ENCODE data around the gene MYBBP1A. TPM values are rescaled to one million over a fixed set of nuclear protein-coding genes. Genes with fewer than 3 reads are reported as not detected.
"Not testable (repeated sequence)": the region's sequence is repeated elsewhere in the genome, so short reads cannot be mapped to it uniquely, and the experiment has no call there.

The MYBBP1A gene
- total RNA-seq, 1 donor: 49.2 TPM

GRCh38 chr17:4582691-4583090, 27.5 kb upstream of the MYBBP1A start:
- no peak overlapping the region for H3K27ac ChIP-seq (ENCODE audit: low read depth, low read length)
- H3K4me3 ChIP-seq (ENCODE audit: insufficient read depth, low read length): no peak overlapping the region
- no peak overlapping the region for H3K4me2 ChIP-seq (ENCODE audit: insufficient read depth, low read length)
- TF ChIP-seq CTCF (IDR thresholded peaks at IDR 0.05; ENCODE audit: extremely low read depth, low read depth, low read length): no peak
- no peaks in the 10 kb centered on the region for H3K9me3 ChIP-seq (ENCODE audit: low read depth, low read length)
- no peak overlapping the region for H2AFZ ChIP-seq (ENCODE audit: low read length)
- H3K79me2 ChIP-seq (ENCODE audit: insufficient read depth, low read length): no peaks in the 10 kb centered on the region
- no peaks in the 10 kb centered on the region for H3K4me1 ChIP-seq (ENCODE audit: insufficient read depth, low read length)
- H4K20me1 ChIP-seq (ENCODE audit: insufficient read depth, low read length): no peaks in the 10 kb centered on the region
- DNase-seq (ENCODE audit: insufficient read length, low spot score, missing footprints): peak; percentile 65
- H3K27me3 ChIP-seq (ENCODE audit: insufficient read depth, low read length): peaks cover 43% of the 10 kb centered on the region
- no peaks in the 10 kb centered on the region for H3K36me3 ChIP-seq (ENCODE audit: insufficient read depth, low read length)

DNA sequence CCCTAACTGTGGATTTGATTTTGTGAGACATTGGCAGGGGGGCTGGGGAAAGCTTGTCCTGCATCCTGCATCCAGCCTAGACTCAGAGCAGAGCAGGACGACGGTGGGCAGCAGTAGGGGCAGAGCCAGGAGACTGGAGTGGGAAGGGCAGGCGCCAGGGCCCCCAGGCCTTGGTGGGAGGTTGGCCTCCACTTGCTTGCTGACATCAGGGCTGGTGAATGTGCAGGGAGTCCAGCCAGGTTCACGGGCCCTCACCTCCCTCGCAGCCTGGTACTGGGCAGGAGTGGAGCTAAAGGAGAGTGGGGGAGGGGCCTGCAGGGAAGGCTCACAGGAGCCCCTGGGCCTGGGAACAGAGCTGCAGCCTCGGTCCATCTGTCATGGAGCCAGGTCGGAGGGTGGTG, 26.9 kb upstream of the MYBBP1A start:
- TF ChIP-seq CTCF (IDR thresholded peaks at IDR 0.05; ENCODE audit: extremely low read depth, low read depth, low read length): no peak
- Histone ChIP-seq H3K4me3 (ENCODE audit: insufficient read depth, low read length) (no peak overlapping the region), H3K27ac (ENCODE audit: low read depth, low read length) (no peak overlapping the region), H3K36me3 (ENCODE audit: insufficient read depth, low read length) (no peaks in the 10 kb centered on the region), H3K27me3 (ENCODE audit: insufficient read depth, low read length) (peaks cover 40% of the 10 kb centered on the region), H3K4me2 (ENCODE audit: insufficient read depth, low read length) (no peak overlapping the region), H3K79me2 (ENCODE audit: insufficient read depth, low read length) (no peaks in the 10 kb centered on the region), H2AFZ (ENCODE audit: low read length) (no peak overlapping the region), H3K4me1 (ENCODE audit: insufficient read depth, low read length) (no peaks in the 10 kb centered on the region), H3K9me3 (ENCODE audit: low read depth, low read length) (no peaks in the 10 kb centered on the region), H4K20me1 (ENCODE audit: insufficient read depth, low read length) (no peaks in the 10 kb centered on the region)
- DNase-seq (ENCODE audit: insufficient read length, low spot score, missing footprints): peak; percentile 72

DNA sequence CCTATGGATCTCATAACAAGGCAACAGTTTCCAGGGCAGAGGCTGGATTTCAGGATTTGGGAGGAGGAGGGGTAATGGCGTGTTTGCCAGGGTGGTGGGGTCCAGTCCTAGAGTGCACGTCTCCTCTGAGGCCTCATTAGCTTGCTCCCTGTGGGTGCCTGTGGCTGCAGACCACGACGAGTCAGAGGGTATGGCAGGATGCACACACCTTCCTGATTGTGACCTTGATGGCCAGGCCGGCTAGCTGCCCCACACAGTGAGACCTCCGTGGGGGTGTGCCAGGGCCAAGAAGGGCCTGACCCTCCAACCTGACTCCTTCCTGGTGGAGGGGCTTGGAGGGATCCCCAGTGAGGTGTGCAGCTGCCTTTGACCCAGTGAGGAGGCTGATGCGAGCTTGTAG, 25.1 kb upstream of the MYBBP1A start:
- peaks cover 28% of the 10 kb centered on the region for H3K27me3 ChIP-seq (ENCODE audit: insufficient read depth, low read length)
- H3K79me2 ChIP-seq (ENCODE audit: insufficient read depth, low read length): no peaks in the 10 kb centered on the region
- TF ChIP-seq CTCF (IDR thresholded peaks at IDR 0.05; ENCODE audit: extremely low read depth, low read depth, low read length): no peak
- no peaks in the 10 kb centered on the region for H3K9me3 ChIP-seq (ENCODE audit: low read depth, low read length)
- H3K27ac ChIP-seq (ENCODE audit: low read depth, low read length): no peak overlapping the region
- no peak for DNase-seq (ENCODE audit: insufficient read length, low spot score, missing footprints)
- no peak overlapping the region for H3K4me2 ChIP-seq (ENCODE audit: insufficient read depth, low read length)
- H3K4me1 ChIP-seq (ENCODE audit: insufficient read depth, low read length): no peaks in the 10 kb centered on the region
- no peak overlapping the region for H3K4me3 ChIP-seq (ENCODE audit: insufficient read depth, low read length)
- no peaks in the 10 kb centered on the region for H3K36me3 ChIP-seq (ENCODE audit: insufficient read depth, low read length)
- H2AFZ ChIP-seq (ENCODE audit: low read length): no peak overlapping the region
- H4K20me1 ChIP-seq (ENCODE audit: insufficient read depth, low read length): no peaks in the 10 kb centered on the region

GRCh38 chr17:4579678-4580077, 24.5 kb upstream of the MYBBP1A start:
- Histone ChIP-seq H3K79me2 (ENCODE audit: insufficient read depth, low read length) (no peaks in the 10 kb centered on the region), H3K4me1 (ENCODE audit: insufficient read depth, low read length) (no peaks in the 10 kb centered on the region), H3K4me3 (ENCODE audit: insufficient read depth, low read length) (no peak overlapping the region), H3K27ac (ENCODE audit: low read depth, low read length) (no peak overlapping the region), H3K36me3 (ENCODE audit: insufficient read depth, low read length) (no peaks in the 10 kb centered on the region), H4K20me1 (ENCODE audit: insufficient read depth, low read length) (no peaks in the 10 kb centered on the region), H3K4me2 (ENCODE audit: insufficient read depth, low read length) (no peak overlapping the region), H3K9me3 (ENCODE audit: low read depth, low read length) (no peaks in the 10 kb centered on the region), H3K27me3 (ENCODE audit: insufficient read depth, low read length) (peaks cover 24% of the 10 kb centered on the region), H2AFZ (ENCODE audit: low read length) (no peak overlapping the region)
- no peak for TF ChIP-seq CTCF (IDR thresholded peaks at IDR 0.05; ENCODE audit: extremely low read depth, low read depth, low read length)
- no peak for DNase-seq (ENCODE audit: insufficient read length, low spot score, missing footprints)

- H3K4me1 ChIP-seq (ENCODE audit: insufficient read depth, low read length); H3K9me3 ChIP-seq (ENCODE audit: low read depth, low read length); H3K27ac ChIP-seq (ENCODE audit: low read depth, low read length); H3K79me2 ChIP-seq (ENCODE audit: insufficient read depth, low read length); H2AFZ ChIP-seq (ENCODE audit: low read length); H3K4me3 ChIP-seq (ENCODE audit: insufficient read depth, low read length); H3K4me2 ChIP-seq (ENCODE audit: insufficient read depth, low read length); H3K36me3 ChIP-seq (ENCODE audit: insufficient read depth, low read length); DNase-seq (ENCODE audit: insufficient read length, low spot score, missing footprints); H4K20me1 ChIP-seq (ENCODE audit: insufficient read depth, low read length): not testable (repeated sequence)
- peaks cover 15% of the 10 kb centered on the region for H3K27me3 ChIP-seq (ENCODE audit: insufficient read depth, low read length)
Measured at GRCh38 chr17:4578349-4578748, 23.2 kb upstream of the MYBBP1A start.

All from osteoblast (primary cell).